Measurements from ENCODE around the gene UBIAD1. TPM values are rescaled to one million over a fixed set of nuclear protein-coding genes. Genes with fewer than 3 reads are reported as not detected.

The UBIAD1 gene
- total and polyA plus RNA-seq, 2 donors (not counting 1 experiment from before 2014, with no cell fraction given) = 17.8 to 28.1 TPM

DNA sequence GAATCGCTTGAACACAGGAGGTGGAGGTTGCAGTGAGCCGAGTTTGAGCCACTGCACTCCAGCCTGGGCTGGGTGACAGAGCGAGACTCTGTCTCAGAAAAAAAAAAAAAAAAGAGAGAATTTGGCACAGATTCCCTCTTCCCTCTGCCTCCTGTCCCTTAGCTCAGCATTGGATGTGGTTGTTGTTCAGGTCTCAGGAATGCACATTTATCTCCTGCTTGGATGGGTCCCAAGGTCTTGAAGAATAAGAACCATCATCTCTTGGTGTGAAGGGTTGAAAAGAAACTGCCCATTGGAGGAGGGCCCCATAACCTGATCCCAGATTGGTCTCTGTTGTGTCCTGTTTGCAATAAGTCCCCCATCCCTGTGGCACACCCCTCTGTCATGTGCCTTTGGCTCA, 34.9 kb downstream of the UBIAD1 start:
- DNase-seq (no peak), ATAC-seq (ENCODE audit: low read depth) (no peak)
- no peak overlapping the region for H3K4me2 ChIP-seq (replicated peaks; ENCODE audit: low read depth, low read length, poor library complexity, severe bottlenecking)
- no peaks in the 10 kb centered on the region for H3K27me3 ChIP-seq (replicated peaks in 1 of 4; ENCODE audit: control extremely low read depth in 1 of 4, control insufficient read depth in 3 of 4, insufficient read depth in 4 of 4, low read length in 3 of 4)
- WGBS (ENCODE audit: insufficient coverage) = 92% methylated on average over 2 of the region's 3 CpGs
- no peak overlapping the region for H3K4me3 ChIP-seq (ENCODE audit: control extremely low read depth in 1 of 5, extremely low read depth in 1 of 5, insufficient read depth in 1 of 5, low read depth in 2 of 5, low read length in 4 of 5)
- H3K9ac ChIP-seq (ENCODE audit: low read length) = no peak overlapping the region
- no peaks in the 10 kb centered on the region for H3K9me3 ChIP-seq (ENCODE audit: control extremely low read depth in 1 of 3, control insufficient read depth in 2 of 3, insufficient read depth in 1 of 3, low read length in 2 of 3)
- H3K79me2 ChIP-seq (ENCODE audit: control insufficient read depth, insufficient read depth, low read length) = no peaks in the 10 kb centered on the region
- no peaks in the 10 kb centered on the region for H4K20me1 ChIP-seq (ENCODE audit: control insufficient read depth, insufficient read depth, low read length, poor library complexity, severe bottlenecking)
- intact Hi-C loops (cut with micrococcal nuclease) = no loop called here
- no peak overlapping the region for H3K27ac ChIP-seq (ENCODE audit: low read length in 2 of 2)
- H3K36me3 ChIP-seq (replicated peaks in 1 of 2; ENCODE audit: control extremely low read depth in 1 of 2, control insufficient read depth in 1 of 2, extremely low read depth in 1 of 2, insufficient read depth in 2 of 2, low read length in 1 of 2) = no peaks in the 10 kb centered on the region
- Mint-ChIP-seq H3K4me1 (no peaks in the 10 kb centered on the region), H3K27ac (no peak overlapping the region), H3K27me3 (peaks cover 2% of the 10 kb centered on the region), H3K9me3 (ENCODE audit: insufficient read depth) (no peaks in the 10 kb centered on the region), H3K4me3 (no peak overlapping the region)
- TF ChIP-seq CTCF (IDR thresholded peaks at IDR 0.05) (no peak), EZH2 (IDR thresholded peaks at IDR 0.05; ENCODE audit: borderline replicate concordance, insufficient read depth, low read depth, low read length, poor library complexity, severe bottlenecking) (no peak)
- H3K4me1 ChIP-seq (ENCODE audit: control insufficient read depth in 2 of 2, insufficient read depth in 2 of 2, low read length in 2 of 2) = no peaks in the 10 kb centered on the region
- no peak overlapping the region for H2AFZ ChIP-seq (ENCODE audit: insufficient read depth, low read depth, low read length, poor library complexity, severe bottlenecking)
- POLR2A ChIA-PET = no interaction called here
- CTCF ChIA-PET = interaction anchor here (0.7 kb wide), 1 partner anchor 277 kb away, joined by 4 read pairs; no protein-coding TSS in a partner anchor

- H3K4me3 Mint-ChIP-seq = no peak overlapping the region
- intact Hi-C loops (cut with micrococcal nuclease) = no loop called here
- 82% methylated on average over 5 of the region's 6 CpGs for WGBS (ENCODE audit: insufficient coverage)
Measured at GRCh38 chr1:11308699-11309224, 35.8 kb downstream of the UBIAD1 start.

More at GRCh38 chr1:11308699-11309224, 35.8 kb downstream of the UBIAD1 start:
- no peak overlapping the region for H3K27ac ChIP-seq (ENCODE audit: low read length in 2 of 2)
- H3K27me3 ChIP-seq (replicated peaks in 1 of 4; ENCODE audit: control extremely low read depth in 1 of 4, control insufficient read depth in 3 of 4, insufficient read depth in 4 of 4, low read length in 3 of 4) = peaks cover 0 to 2% (median 0%) of the 10 kb centered on the region in 4 experiments
- H3K79me2 ChIP-seq (ENCODE audit: control insufficient read depth, insufficient read depth, low read length) = no peaks in the 10 kb centered on the region
- ATAC-seq (ENCODE audit: low read depth) (no peak), DNase-seq (no peak)
- H3K4me1 ChIP-seq (ENCODE audit: control insufficient read depth in 2 of 2, insufficient read depth in 2 of 2, low read length in 2 of 2) = no peaks in the 10 kb centered on the region
- Mint-ChIP-seq H3K27me3 (peaks cover 2% of the 10 kb centered on the region), H3K27ac (no peak overlapping the region), H3K4me1 (no peaks in the 10 kb centered on the region), H3K9me3 (ENCODE audit: insufficient read depth) (no peaks in the 10 kb centered on the region)
- H3K36me3 ChIP-seq (replicated peaks in 1 of 2; ENCODE audit: control extremely low read depth in 1 of 2, control insufficient read depth in 1 of 2, extremely low read depth in 1 of 2, insufficient read depth in 2 of 2, low read length in 1 of 2) = no peaks in the 10 kb centered on the region
- TF ChIP-seq EZH2 (IDR thresholded peaks at IDR 0.05; ENCODE audit: borderline replicate concordance, insufficient read depth, low read depth, low read length, poor library complexity, severe bottlenecking) (no peak), CTCF (IDR thresholded peaks at IDR 0.05) (no peak)
- no peak overlapping the region for H3K4me3 ChIP-seq (ENCODE audit: control extremely low read depth in 1 of 5, extremely low read depth in 1 of 5, insufficient read depth in 1 of 5, low read depth in 2 of 5, low read length in 4 of 5)
- no peak overlapping the region for H2AFZ ChIP-seq (ENCODE audit: insufficient read depth, low read depth, low read length, poor library complexity, severe bottlenecking)
- H4K20me1 ChIP-seq (ENCODE audit: control insufficient read depth, insufficient read depth, low read length, poor library complexity, severe bottlenecking) = no peaks in the 10 kb centered on the region
- H3K9ac ChIP-seq (ENCODE audit: low read length) = no peak overlapping the region
- H3K4me2 ChIP-seq (replicated peaks; ENCODE audit: low read depth, low read length, poor library complexity, severe bottlenecking) = no peak overlapping the region
- ChIA-PET CTCF (no interaction called here), POLR2A (no interaction called here)
- no peaks in the 10 kb centered on the region for H3K9me3 ChIP-seq (ENCODE audit: control extremely low read depth in 1 of 3, control insufficient read depth in 2 of 3, insufficient read depth in 1 of 3, low read length in 2 of 3)
